Ascending aorta (tissue), 2 donors: ENCODE results near the gene RABGAP1. TPM values are rescaled to one million over a fixed set of nuclear protein-coding genes. Genes with fewer than 3 reads are reported as not detected.
A peak's percentile ranks its signal among the peaks of the same experiment; 100 is the strongest.

ENCODE experiments used
- DNase-seq, 2 donors: peaks; one replicate each; pipeline ENCODE4 v3.0.0-alpha.2; 2019; ENCODE audit warnings: low spot score in 2 of 2
- H3K27ac ChIP-seq, 2 donors: fragments of 200-600 bp; sonication (generic); one replicate each; pipeline ENCODE4 v1.5.1; 2016 to 2017; ENCODE audit warnings: mild to moderate bottlenecking in 1 of 2
- H3K27me3 ChIP-seq: fragments of 200-600 bp; sonication (generic); one replicate; pipeline ENCODE4 v1.5.1; 2017
- H3K36me3 ChIP-seq, 2 donors: fragments of 200-600 bp; sonication (generic); one replicate each; pipeline ENCODE4 v1.5.1; 2016
- H3K4me1 ChIP-seq, 2 donors: fragments of 200-600 bp; sonication (generic); one replicate each; pipeline ENCODE4 v1.5.1; 2016 to 2017; ENCODE audit warnings: mild to moderate bottlenecking in 1 of 2
- H3K4me3 ChIP-seq, 2 donors: fragments of 200-600 bp; sonication (generic); one replicate each; pipeline ENCODE4 v1.5.1; 2016 to 2017; ENCODE audit warnings: mild to moderate bottlenecking in 1 of 2
- H3K9me3 ChIP-seq, 2 donors: fragments of 200-600 bp; sonication (generic); one replicate each; pipeline ENCODE4 v1.5.1; 2016
- intact Hi-C: fragments of 100-400 bp; cut with DNase I; formaldehyde crosslinking; loops from one replicate; pipeline ENCODE4 v1.15.1; 2023
- total RNA-seq: library from RNA; depleted of rRNA; stranded (reverse); fragments of >200 nt; gene quantifications from one replicate; pipeline ENCODE4 v1.1.0, GENCODE V29; 2016
- TF ChIP-seq, protein P1 (sequence below), 3 experiments: fragments of 200-600 bp in 2 of 3; fragments of 450-650 bp in 1 of 3; sonication (generic) in 2 of 3; IDR thresholded peaks; one replicate each; pipeline ENCODE4 v1.5.1; 2016 to 2019; ENCODE audit warnings: antibody characterized with exemption in 3 of 3, mild to moderate bottlenecking in 1 of 3, moderate library complexity in 1 of 3

RABGAP1 gene
- total RNA-seq, 1 donor from 2014 or later, result 36.5 TPM

DNA sequence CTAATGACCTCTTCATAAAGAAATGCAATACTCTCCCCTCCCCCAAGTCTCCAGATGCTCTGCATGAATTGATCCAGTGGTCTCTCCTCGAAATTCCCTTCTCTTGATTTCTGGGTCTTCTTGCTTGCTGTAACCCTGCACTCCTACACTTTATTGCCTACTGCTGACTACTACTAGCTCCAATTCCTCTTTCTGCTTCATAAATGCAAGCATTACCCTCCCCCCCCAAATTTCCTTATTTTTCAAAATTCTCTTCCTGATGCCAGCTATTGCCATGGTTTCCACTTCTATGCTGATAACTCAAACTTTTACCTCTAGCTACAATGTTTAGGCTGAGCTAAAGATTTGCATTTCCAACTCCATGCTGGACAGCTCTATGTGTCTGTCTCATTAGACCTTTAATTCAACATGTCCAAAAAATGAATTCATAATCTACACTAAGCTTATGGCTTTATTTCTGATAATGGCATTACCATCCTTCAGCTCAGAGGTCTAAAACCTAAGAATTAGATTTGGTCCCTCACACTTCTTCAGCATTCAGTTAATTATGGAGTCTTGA lies 10.9 kb upstream of the RABGAP1 start:
- Histone ChIP-seq H3K27me3 (no peaks in the 10 kb centered on the region), H3K9me3 (no peaks in the 10 kb centered on the region), H3K27ac (no peak overlapping the region), H3K4me1 (peaks cover 6 to 20% of the 10 kb centered on the region in 2 donors), H3K4me3 (peak overlapping the region in 1 of 2 donors; percentile 82), H3K36me3 (no peaks in the 10 kb centered on the region)
- DNase-seq, result no peak
- TF ChIP-seq, protein P1, sequence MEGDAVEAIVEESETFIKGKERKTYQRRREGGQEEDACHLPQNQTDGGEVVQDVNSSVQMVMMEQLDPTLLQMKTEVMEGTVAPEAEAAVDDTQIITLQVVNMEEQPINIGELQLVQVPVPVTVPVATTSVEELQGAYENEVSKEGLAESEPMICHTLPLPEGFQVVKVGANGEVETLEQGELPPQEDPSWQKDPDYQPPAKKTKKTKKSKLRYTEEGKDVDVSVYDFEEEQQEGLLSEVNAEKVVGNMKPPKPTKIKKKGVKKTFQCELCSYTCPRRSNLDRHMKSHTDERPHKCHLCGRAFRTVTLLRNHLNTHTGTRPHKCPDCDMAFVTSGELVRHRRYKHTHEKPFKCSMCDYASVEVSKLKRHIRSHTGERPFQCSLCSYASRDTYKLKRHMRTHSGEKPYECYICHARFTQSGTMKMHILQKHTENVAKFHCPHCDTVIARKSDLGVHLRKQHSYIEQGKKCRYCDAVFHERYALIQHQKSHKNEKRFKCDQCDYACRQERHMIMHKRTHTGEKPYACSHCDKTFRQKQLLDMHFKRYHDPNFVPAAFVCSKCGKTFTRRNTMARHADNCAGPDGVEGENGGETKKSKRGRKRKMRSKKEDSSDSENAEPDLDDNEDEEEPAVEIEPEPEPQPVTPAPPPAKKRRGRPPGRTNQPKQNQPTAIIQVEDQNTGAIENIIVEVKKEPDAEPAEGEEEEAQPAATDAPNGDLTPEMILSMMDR (IDR thresholded peaks at IDR 0.05), result no peak
- intact Hi-C loops, result loop anchor here (2.0 kb wide), 1 partner anchor 17 kb away; the partner anchor contains the start of gene ZBTB6

DNA sequence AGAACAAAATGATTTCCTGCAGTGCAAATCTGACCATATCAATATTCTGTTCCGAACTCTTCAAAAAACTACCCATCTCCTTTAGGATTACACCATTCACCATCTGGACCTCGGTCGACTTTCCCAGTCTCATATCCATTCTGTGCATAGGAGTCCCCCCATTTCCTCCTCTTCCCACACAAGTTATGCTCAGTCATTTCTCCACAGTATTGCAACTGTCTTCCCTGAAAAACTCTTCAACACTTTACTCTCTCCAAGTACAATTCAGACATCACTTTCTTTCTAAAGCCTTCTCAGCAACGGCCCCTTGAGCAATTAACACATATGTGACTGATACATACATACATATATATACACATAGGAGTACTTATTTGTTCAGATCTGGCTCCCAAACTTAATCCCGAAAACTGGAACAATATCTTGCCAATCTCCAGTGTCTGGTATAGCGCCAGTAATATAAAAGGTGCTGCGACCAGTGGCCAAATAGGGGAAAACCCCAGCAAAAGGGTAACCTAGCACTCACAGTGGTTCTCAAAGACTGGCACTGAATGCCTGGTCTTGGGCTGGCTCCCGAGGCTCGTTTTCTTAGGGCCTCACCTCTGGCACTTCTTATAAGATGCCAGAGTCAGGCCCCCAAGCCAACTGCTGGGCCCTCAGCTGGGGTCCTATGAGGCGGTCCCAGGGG lies 10.1 kb upstream of the RABGAP1 start:
- Histone ChIP-seq H3K36me3 (no peaks in the 10 kb centered on the region), H3K9me3 (no peaks in the 10 kb centered on the region), H3K27ac (peak overlapping the region; percentile 78 to 80), H3K27me3 (no peaks in the 10 kb centered on the region), H3K4me3 (peak overlapping the region; percentile 82 to 84), H3K4me1 (peaks cover 6 to 20% of the 10 kb centered on the region in 2 donors)
- no peak for DNase-seq
- TF ChIP-seq, protein P1 (IDR thresholded peaks at IDR 0.05), result no peak
- intact Hi-C loops, result loop anchor here (1.0 to 2.0 kb wide), 5 partner anchors 10 to 102 kb away; partner anchors contain the start of genes PDCL, RC3H2 and ZBTB6

DNA sequence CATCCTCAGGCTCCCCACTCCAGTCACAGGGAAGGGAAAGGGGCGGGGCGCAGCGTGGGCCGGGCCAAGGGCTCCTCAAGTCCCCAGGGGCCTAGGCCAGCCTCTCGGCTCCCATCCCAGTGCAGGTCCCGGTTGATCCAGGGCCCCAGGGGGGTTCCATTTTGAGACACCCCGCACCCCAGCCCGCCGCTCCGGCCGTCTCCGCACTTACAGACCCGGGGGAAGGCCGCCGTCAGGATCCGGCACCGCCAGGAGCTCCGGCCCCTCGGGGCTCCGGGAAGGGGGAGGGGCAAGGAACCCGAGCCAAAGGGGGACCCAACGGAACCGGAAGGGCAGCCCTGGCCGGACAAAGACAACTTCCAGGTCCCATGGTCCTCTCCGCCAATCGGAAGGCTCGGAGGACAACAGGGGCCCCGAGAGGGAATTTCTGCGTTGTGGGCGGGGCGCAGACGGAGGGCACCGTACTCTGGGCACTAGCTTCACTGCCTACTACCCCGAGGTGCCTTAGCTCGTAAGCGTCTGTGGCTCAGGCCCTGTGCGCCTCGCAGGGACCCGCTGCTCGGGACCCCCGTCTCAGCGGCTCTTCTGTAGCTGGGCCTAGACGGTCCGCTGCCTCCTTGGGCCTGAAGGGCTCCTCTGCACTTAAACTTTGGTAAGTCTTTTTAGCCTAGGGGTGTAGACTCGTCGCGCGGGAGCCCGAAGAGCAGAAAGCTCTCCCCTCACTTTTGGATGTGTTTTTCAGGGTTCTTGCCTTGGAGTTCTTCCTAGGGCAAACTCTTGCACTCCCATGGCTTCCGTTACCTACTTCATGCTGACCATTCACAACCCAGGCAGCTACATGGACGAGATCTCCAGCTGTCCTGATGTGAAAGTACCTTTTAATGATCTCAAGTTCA lies 9.3 kb upstream of the RABGAP1 start, which contains the start of gene ZBTB26:
Gene ZBTB26 (minus strand): TSS at position 287 of the 896 bp plus-strand sequence. CDS start 11,578 bp downstream, outside the sequence.
- TF ChIP-seq, protein P1 (IDR thresholded peaks at IDR 0.05), result no peak
- Histone ChIP-seq H3K4me1 (peaks cover 6 to 20% of the 10 kb centered on the region in 2 donors), H3K4me3 (peak within 1 kb of the TSS; percentile 82 to 84), H3K36me3 (peaks cover 0 to 4% of the 10 kb centered on the region in 2 donors), H3K27ac (peak within 1 kb of the TSS; percentile 78 to 80), H3K9me3 (no peaks in the 10 kb centered on the region), H3K27me3 (no peaks in the 10 kb centered on the region)
- peak; percentile 80 to 97 for DNase-seq
- intact Hi-C loops, result loop anchor here (1.0 to 2.0 kb wide), 5 partner anchors 9 to 103 kb away; partner anchors contain the start of genes PDCL, RC3H2 and ZBTB6

DNA sequence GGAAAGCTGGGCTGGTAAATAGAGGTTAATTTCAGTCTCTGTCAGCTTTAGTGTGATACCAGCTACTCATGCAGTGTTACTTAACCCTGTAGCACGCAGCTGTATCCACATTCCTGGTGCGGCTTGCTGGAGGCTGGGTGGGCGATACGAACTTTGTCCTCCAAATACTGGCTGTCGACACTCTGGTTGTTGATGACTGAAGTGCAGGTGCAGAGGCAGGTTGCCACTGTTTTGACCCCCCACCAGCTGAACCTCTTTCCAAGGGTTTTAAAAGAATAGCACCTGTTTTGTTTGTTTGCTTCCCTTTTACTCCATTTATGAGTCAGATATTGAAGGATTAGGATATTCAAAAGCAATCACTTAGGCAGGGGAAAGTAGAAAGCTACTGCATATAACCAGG lies 4.4 kb upstream of the RABGAP1 start:
- H3K4me3 ChIP-seq, result no peak overlapping the region
- no peaks in the 10 kb centered on the region for H3K27me3 ChIP-seq
- DNase-seq, result no peak
- no peaks in the 10 kb centered on the region for H3K9me3 ChIP-seq
- TF ChIP-seq, protein P1 (IDR thresholded peaks at IDR 0.05), result no peak
- intact Hi-C loops, result no loop called here
- no peak overlapping the region for H3K27ac ChIP-seq
- H3K36me3 ChIP-seq, result peaks cover 13 to 17% of the 10 kb centered on the region in 2 donors
- H3K4me1 ChIP-seq, result peaks cover 6 to 13% of the 10 kb centered on the region in 2 donors

DNA sequence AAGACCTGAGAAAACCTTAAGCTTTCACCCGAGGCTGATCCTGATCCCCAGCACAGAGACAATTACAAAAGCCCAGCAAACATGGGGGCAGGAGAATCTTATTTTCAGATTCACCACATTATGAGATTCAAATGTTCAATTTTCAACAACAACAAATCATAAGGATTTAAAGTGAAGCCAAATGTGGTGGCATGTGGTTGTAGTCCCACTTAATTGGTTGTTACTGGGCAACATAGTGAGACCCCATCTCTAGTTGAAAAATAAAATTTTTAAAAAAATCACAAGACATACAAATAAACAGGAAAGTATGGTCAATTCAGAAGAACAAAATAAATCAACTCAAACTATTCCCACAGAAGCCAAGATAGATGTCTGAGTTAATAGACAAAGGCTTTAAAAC lies 3.9 kb upstream of the RABGAP1 start:
- H3K4me1 ChIP-seq, result peaks cover 7 to 14% of the 10 kb centered on the region in 2 donors
- no peak overlapping the region for H3K27ac ChIP-seq
- no peak for DNase-seq
- H3K4me3 ChIP-seq, result no peak overlapping the region
- no peaks in the 10 kb centered on the region for H3K9me3 ChIP-seq
- TF ChIP-seq, protein P1 (IDR thresholded peaks at IDR 0.05), result no peak
- intact Hi-C loops, result no loop called here
- peaks cover 13 to 17% of the 10 kb centered on the region in 2 donors for H3K36me3 ChIP-seq
- no peaks in the 10 kb centered on the region for H3K27me3 ChIP-seq
